Omental fat pad (tissue), 4 donors: ENCODE measurements around the gene RDH5. TPM values are rescaled to one million over a fixed set of nuclear protein-coding genes. Genes with fewer than 3 reads are reported as not detected.
"Not testable (repeated sequence)": the region's sequence is repeated elsewhere in the genome, so short reads cannot be mapped to it uniquely, and the experiment has no call there.

Experiments used
- ATAC-seq: fragments of 150-250 bp; one replicate; pipeline ENCODE4 v1.9.1; 2016; ENCODE audit warnings: mild to moderate bottlenecking, moderate library complexity; ENCODE audit not compliant: low FRiP score
- DNase-seq: peaks from one replicate; pipeline ENCODE4 v3.0.0-alpha.2; 2019; ENCODE audit warnings: low spot score
- total RNA-seq, 4 donors: library from RNA; depleted of rRNA; stranded (reverse); fragments of >200 nt; gene quantifications; one replicate each; pipeline ENCODE4 v1.1.0, GENCODE V29; 2016
- TF ChIP-seq, protein P1 (sequence below), 3 donors: fragments of 450-650 bp; IDR thresholded peaks; one replicate each; pipeline ENCODE4 v1.5.1; 2016 to 2017; ENCODE audit warnings: antibody characterized with exemption in 3 of 3, mild to moderate bottlenecking in 3 of 3, moderate library complexity in 2 of 3

The RDH5 gene
- total RNA-seq, 4 donors from 2014 or later = 77.4 to 119 (median 100) TPM

DNA sequence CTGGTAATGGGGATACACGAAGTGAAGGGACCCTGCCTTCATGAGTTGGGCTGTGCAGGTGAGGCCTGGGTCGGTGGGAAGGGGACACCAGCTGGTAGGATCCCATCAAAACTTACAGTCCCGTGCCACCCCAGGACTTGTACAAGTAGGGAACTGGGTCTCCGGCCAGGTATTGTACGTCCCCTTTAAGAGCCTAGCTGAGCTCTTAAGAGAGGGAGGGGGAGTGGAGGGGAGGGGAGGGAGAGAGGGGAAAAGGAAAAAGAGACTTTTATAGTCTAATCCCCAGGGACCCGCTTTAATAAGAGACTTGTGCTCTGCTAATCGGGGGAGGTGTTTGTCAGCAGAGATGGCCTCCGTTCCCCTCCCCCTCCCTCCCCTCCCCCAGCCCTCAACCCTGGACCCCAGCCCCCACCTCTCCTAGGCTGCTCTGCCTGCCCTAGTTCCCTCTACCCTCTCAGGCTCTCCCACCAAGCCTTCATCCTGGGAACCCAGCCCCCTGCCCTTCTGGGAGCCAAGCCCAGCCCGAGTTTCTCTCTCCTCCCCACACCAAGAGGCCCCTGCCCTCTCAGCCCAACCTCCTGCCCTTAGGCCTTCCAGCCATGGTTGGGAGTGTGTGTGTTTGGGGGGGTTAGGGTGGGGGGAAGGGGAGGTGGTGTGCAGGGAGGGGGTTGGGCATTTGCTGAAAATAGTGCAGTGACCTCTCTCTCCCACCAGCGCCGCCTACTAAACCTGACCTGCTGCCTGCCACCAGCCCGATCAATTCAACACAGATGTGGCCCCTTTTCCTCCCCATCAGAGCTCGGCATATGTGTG is 25.4 kb downstream of the RDH5 start:
- no peak for ATAC-seq
- no peak for DNase-seq
- TF ChIP-seq, protein P1, sequence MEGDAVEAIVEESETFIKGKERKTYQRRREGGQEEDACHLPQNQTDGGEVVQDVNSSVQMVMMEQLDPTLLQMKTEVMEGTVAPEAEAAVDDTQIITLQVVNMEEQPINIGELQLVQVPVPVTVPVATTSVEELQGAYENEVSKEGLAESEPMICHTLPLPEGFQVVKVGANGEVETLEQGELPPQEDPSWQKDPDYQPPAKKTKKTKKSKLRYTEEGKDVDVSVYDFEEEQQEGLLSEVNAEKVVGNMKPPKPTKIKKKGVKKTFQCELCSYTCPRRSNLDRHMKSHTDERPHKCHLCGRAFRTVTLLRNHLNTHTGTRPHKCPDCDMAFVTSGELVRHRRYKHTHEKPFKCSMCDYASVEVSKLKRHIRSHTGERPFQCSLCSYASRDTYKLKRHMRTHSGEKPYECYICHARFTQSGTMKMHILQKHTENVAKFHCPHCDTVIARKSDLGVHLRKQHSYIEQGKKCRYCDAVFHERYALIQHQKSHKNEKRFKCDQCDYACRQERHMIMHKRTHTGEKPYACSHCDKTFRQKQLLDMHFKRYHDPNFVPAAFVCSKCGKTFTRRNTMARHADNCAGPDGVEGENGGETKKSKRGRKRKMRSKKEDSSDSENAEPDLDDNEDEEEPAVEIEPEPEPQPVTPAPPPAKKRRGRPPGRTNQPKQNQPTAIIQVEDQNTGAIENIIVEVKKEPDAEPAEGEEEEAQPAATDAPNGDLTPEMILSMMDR (IDR thresholded peaks at IDR 0.05) = no peak

DNA sequence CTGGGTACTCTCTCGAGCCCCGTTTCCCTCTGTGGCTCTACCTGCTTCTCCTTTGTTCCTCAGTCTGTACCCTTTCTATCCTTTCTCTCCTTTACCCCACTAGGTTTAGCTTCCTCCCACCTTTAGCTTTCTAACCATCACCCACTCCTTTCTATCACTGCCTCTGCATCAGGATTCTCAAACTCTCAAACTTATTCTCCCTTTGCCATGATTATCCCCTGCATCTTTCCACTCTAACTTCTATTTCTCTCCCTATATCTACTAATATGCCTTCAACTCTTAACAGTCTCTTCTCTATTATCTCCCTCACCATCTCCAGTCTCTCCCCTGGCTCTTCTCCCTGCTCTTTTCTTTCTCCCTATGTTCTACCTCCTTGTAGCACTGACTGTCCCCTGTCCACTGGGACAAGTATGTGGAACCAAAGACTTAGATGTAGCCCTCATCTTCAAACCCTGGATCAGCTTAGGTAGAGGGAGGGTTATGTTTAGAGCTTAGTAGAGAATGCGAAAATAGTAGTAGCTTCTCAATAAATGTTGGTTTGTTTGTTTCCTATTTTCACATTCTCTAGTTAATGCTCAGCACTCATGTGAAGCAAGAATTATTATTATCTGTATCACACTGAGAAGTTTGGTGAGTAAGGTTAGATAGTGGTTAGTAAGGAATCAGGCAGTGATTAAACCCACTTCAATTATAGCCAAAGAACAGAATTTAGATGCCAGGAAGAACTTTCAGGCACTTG is 26.1 kb downstream of the RDH5 start:
- TF ChIP-seq, protein P1 (IDR thresholded peaks at IDR 0.05) = no peak
- DNase-seq = no peak
- ATAC-seq = no peak

DNA sequence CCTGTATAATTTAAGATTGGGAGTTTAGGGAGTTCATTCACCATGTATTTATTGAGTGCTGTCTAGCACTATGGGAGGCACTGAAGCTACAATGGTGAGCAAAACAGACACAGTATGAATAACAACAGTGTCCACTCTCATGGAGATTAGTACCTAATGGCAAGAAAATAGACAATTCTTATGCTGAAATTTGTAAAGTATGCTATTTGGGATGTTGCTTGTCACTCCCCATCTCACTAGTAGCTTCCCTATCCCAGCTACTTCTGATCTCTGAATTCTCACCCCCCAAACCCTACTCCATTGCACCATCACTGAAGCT is 26.7 kb downstream of the RDH5 start:
- TF ChIP-seq, protein P1 (IDR thresholded peaks at IDR 0.05) = no peak
- ATAC-seq (no peak), DNase-seq (no peak)

DNA sequence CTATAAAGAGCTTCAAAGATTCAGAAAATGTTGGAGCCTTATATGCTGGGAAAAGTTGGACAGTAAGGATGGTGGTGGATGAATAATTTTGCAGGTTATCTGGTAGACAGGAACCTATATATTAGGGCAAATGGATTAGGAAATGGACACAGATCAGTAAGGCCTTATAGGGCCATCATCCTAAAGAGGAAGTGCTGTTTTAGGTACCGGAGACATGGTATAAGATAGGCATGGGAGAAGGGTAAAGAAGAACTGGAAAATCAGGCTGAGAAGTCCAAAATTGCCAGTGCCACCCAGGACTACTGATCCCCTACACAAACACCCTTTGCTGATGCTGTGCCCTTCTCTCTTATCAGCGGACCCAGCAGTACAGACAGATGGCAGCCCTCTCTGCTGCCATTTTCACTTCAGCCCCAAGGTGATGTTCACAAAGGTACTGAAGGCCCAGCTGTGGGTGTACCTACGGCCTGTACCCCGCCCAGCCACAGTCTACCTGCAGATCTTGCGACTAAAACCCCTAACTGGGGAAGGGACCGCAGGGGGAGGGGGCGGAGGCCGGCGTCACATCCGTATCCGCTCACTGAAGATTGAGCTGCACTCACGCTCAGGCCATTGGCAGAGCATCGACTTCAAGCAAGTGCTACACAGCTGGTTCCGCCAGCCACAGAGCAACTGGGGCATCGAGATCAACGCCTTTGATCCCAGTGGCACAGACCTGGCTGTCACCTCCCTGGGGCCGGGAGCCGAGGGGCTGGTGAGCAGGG is 28.2 kb downstream of the RDH5 start:
- TF ChIP-seq, protein P1 (IDR thresholded peaks at IDR 0.05) = no peak
- DNase-seq = no peak
- no peak for ATAC-seq

DNA sequence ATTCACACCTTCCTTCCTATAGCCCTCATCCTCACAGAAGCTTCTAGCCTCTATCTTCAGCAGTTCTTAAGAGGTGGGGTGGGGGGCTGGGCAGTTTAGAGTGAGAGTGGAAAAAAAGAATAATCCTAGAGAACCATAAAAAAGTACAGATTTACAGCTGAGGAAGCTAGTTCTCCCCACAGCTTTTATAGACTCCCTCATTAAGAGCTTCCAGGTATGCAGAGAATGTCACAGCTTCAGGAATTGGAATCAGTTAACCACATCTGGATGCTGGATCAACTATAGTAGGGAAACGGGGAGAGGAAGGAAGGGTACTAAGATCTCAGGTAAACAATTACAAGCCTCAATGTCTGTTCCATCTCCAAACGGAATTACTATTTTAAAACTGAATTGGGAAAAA is 35.1 kb downstream of the RDH5 start:
- ATAC-seq (no peak), DNase-seq (no peak)
- TF ChIP-seq, protein P1 (IDR thresholded peaks at IDR 0.05) = no peak

DNA sequence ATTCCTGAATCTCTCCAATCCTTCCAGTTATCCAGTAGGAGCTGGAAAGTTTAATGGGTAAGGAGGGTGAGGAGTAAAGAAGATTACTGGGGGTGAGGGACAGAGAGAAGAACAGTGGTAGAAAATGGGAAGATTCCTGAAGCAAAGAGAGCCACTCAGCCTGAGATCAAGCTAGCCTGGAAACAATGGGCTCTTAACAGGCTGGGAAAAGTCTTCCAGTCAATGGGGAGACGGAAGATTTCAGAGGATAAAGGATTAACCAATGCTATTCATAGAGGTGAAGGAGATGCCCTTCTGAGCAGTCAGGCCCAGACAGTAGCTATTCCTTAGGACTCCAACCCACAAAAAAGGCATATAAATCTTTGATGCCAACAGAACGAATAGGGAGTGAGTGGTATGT is 37.5 kb downstream of the RDH5 start:
- TF ChIP-seq, protein P1 (IDR thresholded peaks at IDR 0.05) = no peak
- ATAC-seq (no peak), DNase-seq (no peak)

DNA sequence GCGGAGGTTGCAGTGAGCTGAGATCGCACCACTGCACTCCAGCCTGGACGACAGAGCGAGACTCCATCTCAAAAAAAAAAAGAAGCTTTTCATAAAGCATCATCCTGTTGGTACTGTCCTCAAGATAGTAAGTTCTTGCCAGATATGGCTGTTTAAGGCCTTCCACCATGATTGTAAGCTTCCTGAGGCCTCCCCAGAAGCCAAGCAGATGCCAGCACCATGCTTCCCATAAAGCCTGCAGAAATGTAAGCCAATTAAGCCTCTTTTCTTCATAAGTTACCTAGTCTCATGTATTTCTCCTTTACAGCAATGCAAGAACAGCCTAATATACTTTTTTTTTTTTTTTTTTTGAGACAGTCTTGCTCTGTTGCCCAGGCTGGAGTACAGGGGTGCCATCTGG is 38.4 kb downstream of the RDH5 start:
- ATAC-seq, DNase-seq: not testable (repeated sequence)
